HEK293 (cell line): Measurements from ENCODE around the gene CD69.

Experiments used
- CTCF ChIA-PET: fragments of 350-600 bp; formaldehyde crosslinking; extraction: SDS; loops from one replicate; lab custom pipeline; 2021; ENCODE audit warnings: antibody characterized with exemption; lab: Yijun Ruan, JAX
- POLR2A ChIA-PET: fragments of 300-600 bp; formaldehyde crosslinking; extraction: SDS; loops from one replicate; lab custom pipeline; 2020; ENCODE audit warnings: antibody characterized with exemption, inconsistent platforms; lab: Yijun Ruan, JAX
- H3K27ac ChIP-seq: fragments of 200-500 bp; sonication (Bioruptor generic); 2 replicates; pipeline ENCODE4 v1.5.1; 2014; ENCODE audit warnings: low read depth, low read length, control low read depth, inconsistent platforms; ENCODE audit errors: extremely low read depth
- H3K36me3 ChIP-seq, 2 experiments: fragments of 200-500 bp in 1 of 2; sonication (Bioruptor generic) in 1 of 2; 1 replicate in 1 of 2; 2 replicates in 1 of 2; pipeline ENCODE4 v1.5.1; 2014 to 2017; ENCODE audit warnings: inconsistent platforms in 2 of 2, low read length in 2 of 2; ENCODE audit not compliant: control insufficient read depth in 2 of 2, insufficient read depth in 1 of 2
- H3K4me1 ChIP-seq: fragments of 200-500 bp; sonication (Bioruptor generic); 2 replicates; pipeline ENCODE4 v1.5.1; 2014; ENCODE audit warnings: mild to moderate bottlenecking, low read length, inconsistent platforms; ENCODE audit not compliant: control insufficient read depth, insufficient read depth
- H3K4me3 ChIP-seq: 2 replicates; pipeline ENCODE4 v1.5.1; 2011; ENCODE audit warnings: low read depth, mild to moderate bottlenecking, control low read depth, low read length, moderate library complexity
- H3K9me3 ChIP-seq: fragments of 200-500 bp; sonication (Bioruptor generic); 2 replicates; pipeline ENCODE4 v1.5.1; 2014; ENCODE audit warnings: low read depth, low read length, inconsistent platforms; ENCODE audit not compliant: control insufficient read depth, insufficient read depth
- IKZF3 ChIP-seq: fragments of 450-650 bp; IDR thresholded peaks from 2 replicates; pipeline ENCODE4 v1.5.0; 2018; ENCODE audit warnings: missing biosample characterization, mild to moderate bottlenecking, missing genetic modification characterization, moderate library complexity
- KLF16 ChIP-seq: fragments of 450-650 bp; formaldehyde crosslinking; IDR thresholded peaks from 2 replicates; pipeline ENCODE4 v1.5.1; 2017; ENCODE audit warnings: missing biosample characterization, missing genetic modification characterization
- MZF1 ChIP-seq: fragments of 450-650 bp; formaldehyde crosslinking; IDR thresholded peaks from 2 replicates; pipeline ENCODE4 v1.5.1; 2017; ENCODE audit warnings: missing biosample characterization, missing genetic modification characterization, borderline replicate concordance
- SCRT1 ChIP-seq: fragments of 450-650 bp; formaldehyde crosslinking; IDR thresholded peaks from 2 replicates; pipeline ENCODE4 v1.5.1; 2016; ENCODE audit warnings: missing biosample characterization, missing genetic modification characterization, borderline replicate concordance
- SCRT2 ChIP-seq: fragments of 450-650 bp; formaldehyde crosslinking; IDR thresholded peaks from 2 replicates; pipeline ENCODE4 v1.5.1; 2016; ENCODE audit warnings: missing biosample characterization, missing genetic modification characterization
- SETDB1 ChIP-seq: IDR thresholded peaks from one replicate; pipeline ENCODE4 v1.6.1; 2017; ENCODE audit warnings: mild to moderate bottlenecking, low read length, moderate library complexity, mixed read lengths; ENCODE audit not compliant: insufficient read length
- ZNF112 ChIP-seq: fragments of 450-650 bp; formaldehyde crosslinking; IDR thresholded peaks from 2 replicates; pipeline ENCODE4 v1.5.0; 2017; ENCODE audit warnings: missing biosample characterization, missing genetic modification characterization
- ZNF155 ChIP-seq: fragments of 450-650 bp; formaldehyde crosslinking; IDR thresholded peaks from 2 replicates; pipeline ENCODE4 v1.5.1; 2016; ENCODE audit warnings: missing biosample characterization, missing genetic modification characterization
- ZNF292 ChIP-seq: fragments of 450-650 bp; formaldehyde crosslinking; IDR thresholded peaks from 2 replicates; pipeline ENCODE4 v1.5.1; 2016; ENCODE audit warnings: low read depth, missing biosample characterization, missing genetic modification characterization, borderline replicate concordance
- ZNF311 ChIP-seq: fragments of 450-650 bp; formaldehyde crosslinking; IDR thresholded peaks from 2 replicates; pipeline ENCODE4 v1.5.1; 2017; ENCODE audit warnings: missing biosample characterization, missing genetic modification characterization, borderline replicate concordance
- ZNF433 ChIP-seq: fragments of 450-650 bp; formaldehyde crosslinking; IDR thresholded peaks from 2 replicates; pipeline ENCODE4 v1.5.1; 2016; ENCODE audit warnings: missing biosample characterization, missing genetic modification characterization, low read depth
- ZNF473 ChIP-seq: fragments of 450-650 bp; formaldehyde crosslinking; IDR thresholded peaks from 2 replicates; pipeline ENCODE4 v1.5.1; 2017; ENCODE audit warnings: missing biosample characterization, missing genetic modification characterization
- ZNF544 ChIP-seq: fragments of 450-650 bp; formaldehyde crosslinking; IDR thresholded peaks from 2 replicates; pipeline ENCODE4 v1.5.0; 2017; ENCODE audit warnings: missing biosample characterization, missing genetic modification characterization
- ZNF571 ChIP-seq: fragments of 450-650 bp; formaldehyde crosslinking; IDR thresholded peaks from 2 replicates; pipeline ENCODE4 v1.5.0; 2017; ENCODE audit warnings: missing biosample characterization, missing genetic modification characterization
- ZNF610 ChIP-seq: fragments of 450-650 bp; formaldehyde crosslinking; IDR thresholded peaks from 2 replicates; pipeline ENCODE4 v1.5.1; 2016; ENCODE audit warnings: missing biosample characterization, missing genetic modification characterization, borderline replicate concordance
- ZNF623 ChIP-seq: fragments of 450-650 bp; formaldehyde crosslinking; IDR thresholded peaks from 2 replicates; pipeline ENCODE4 v1.5.1; 2016; ENCODE audit warnings: missing biosample characterization, missing genetic modification characterization
- ZNF629 ChIP-seq: fragments of 450-650 bp; formaldehyde crosslinking; IDR thresholded peaks from 2 replicates; pipeline ENCODE4 v1.5.1; 2017; ENCODE audit warnings: missing biosample characterization, missing genetic modification characterization
- ZNF654 ChIP-seq: fragments of 450-650 bp; formaldehyde crosslinking; IDR thresholded peaks from 2 replicates; pipeline ENCODE4 v1.5.1; 2016; ENCODE audit warnings: low read depth, missing biosample characterization, missing genetic modification characterization
- ZNF658 ChIP-seq: fragments of 450-650 bp; formaldehyde crosslinking; IDR thresholded peaks from 2 replicates; pipeline ENCODE4; 2016; ENCODE audit warnings: missing biosample characterization, missing genetic modification characterization
- ZNF660 ChIP-seq: fragments of 450-650 bp; IDR thresholded peaks from 2 replicates; pipeline ENCODE4 v1.5.1; 2018; ENCODE audit warnings: missing biosample characterization, mild to moderate bottlenecking, missing genetic modification characterization
- ZNF785 ChIP-seq: fragments of 450-650 bp; formaldehyde crosslinking; IDR thresholded peaks from 2 replicates; pipeline ENCODE4 v1.5.1; 2016; ENCODE audit warnings: missing biosample characterization, missing genetic modification characterization
- ZSCAN23 ChIP-seq: fragments of 450-650 bp; formaldehyde crosslinking; IDR thresholded peaks from 2 replicates; pipeline ENCODE4 v1.5.1; 2016; ENCODE audit warnings: missing biosample characterization, missing genetic modification characterization
- TF ChIP-seq, protein P1 (sequence below): fragments of 450-650 bp; formaldehyde crosslinking; IDR thresholded peaks from 2 replicates; pipeline ENCODE4 v1.5.1; 2016; ENCODE audit warnings: missing biosample characterization, missing genetic modification characterization
- TF ChIP-seq, protein P2 (sequence below): fragments of 450-650 bp; formaldehyde crosslinking; IDR thresholded peaks from 2 replicates; pipeline ENCODE4 v1.5.1; 2016; ENCODE audit warnings: missing biosample characterization, missing genetic modification characterization
- TF ChIP-seq, protein P3 (sequence below): fragments of 450-650 bp; formaldehyde crosslinking; IDR thresholded peaks from 2 replicates; pipeline ENCODE4 v1.5.1; 2016; ENCODE audit warnings: missing biosample characterization, missing genetic modification characterization

CD69 gene

DNA sequence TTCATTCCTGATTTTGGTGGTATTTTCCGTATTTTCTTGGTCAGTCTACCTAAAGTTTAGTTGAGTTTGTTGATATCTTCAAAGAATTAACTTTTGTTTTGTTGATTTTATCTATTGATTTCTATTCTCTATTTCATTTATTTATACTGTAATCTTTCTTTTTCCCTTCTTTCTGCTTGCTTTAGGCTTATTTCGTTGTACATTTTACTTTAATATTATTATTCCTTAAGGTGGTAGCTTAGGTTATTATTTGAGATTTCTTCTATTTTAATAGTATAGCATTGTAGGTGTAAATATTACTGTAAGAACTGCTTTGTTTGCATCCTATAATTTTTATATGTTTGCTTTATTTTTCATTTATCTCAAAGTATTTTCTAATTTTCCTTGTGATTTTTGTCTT lies 45.2 kb upstream of the CD69 start (continued):
- no peak for TF ChIP-seq ZNF571
- TF ChIP-seq IKZF3 = no peak
- no peak for TF ChIP-seq ZNF660
- no peak for TF ChIP-seq ZNF112

DNA sequence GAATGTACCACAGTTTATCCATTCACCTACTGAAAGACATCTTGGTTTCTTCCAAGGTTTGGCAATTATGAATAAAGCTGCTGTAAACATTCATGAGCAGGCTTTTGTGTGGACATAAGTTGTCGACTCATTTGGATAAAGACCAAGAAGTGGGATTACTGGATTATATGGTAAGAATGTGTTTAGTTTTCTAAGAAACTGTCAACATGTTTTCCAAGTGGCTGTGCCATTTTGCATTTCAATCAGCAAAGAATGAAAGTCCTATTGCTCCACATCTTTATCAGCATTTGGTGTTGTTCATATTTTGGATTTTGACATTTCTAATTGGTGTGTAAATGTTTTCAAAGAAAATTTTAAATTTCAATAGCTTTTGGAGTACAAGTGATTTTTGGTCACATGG lies 39.3 kb upstream of the CD69 start:
- POLR2A ChIA-PET = no interaction called here
- H3K9me3 ChIP-seq = no peaks in the 10 kb centered on the region
- H3K4me3 ChIP-seq = no peak overlapping the region
- CTCF ChIA-PET = interaction anchor here (1.0 to 6.9 kb wide), 5 partner anchors 8 to 49 kb away, joined by 3 to 99 read pairs (median 3); no protein-coding TSS in a partner anchor
- no peak for TF ChIP-seq ZNF623 (tag by site-specific recombination)
- no peak for TF ChIP-seq KLF16
- TF ChIP-seq, protein P1, sequence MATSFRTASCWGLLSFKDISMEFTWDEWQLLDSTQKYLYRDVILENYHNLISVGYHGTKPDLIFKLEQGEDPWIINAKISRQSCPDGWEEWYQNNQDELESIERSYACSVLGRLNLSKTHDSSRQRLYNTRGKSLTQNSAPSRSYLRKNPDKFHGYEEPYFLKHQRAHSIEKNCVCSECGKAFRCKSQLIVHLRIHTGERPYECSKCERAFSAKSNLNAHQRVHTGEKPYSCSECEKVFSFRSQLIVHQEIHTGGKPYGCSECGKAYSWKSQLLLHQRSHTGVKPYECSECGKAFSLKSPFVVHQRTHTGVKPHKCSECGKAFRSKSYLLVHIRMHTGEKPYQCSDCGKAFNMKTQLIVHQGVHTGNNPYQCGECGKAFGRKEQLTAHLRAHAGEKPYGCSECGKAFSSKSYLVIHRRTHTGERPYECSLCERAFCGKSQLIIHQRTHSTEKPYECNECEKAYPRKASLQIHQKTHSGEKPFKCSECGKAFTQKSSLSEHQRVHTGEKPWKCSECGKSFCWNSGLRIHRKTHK = no peak
- TF ChIP-seq ZSCAN23 (tag by site-specific recombination) = no peak
- no peak for TF ChIP-seq ZNF473 (tag by site-specific recombination)
- TF ChIP-seq SETDB1 = no peak
- TF ChIP-seq ZNF155 (tag by site-specific recombination) = no peak
- TF ChIP-seq ZNF610 (tag by site-specific recombination) = no peak
- TF ChIP-seq SCRT1 (tag by site-specific recombination) = no peak
- TF ChIP-seq MZF1 (tag by site-specific recombination) = no peak
- no peak for TF ChIP-seq ZNF785 (tag by site-specific recombination)
- TF ChIP-seq, protein P2, sequence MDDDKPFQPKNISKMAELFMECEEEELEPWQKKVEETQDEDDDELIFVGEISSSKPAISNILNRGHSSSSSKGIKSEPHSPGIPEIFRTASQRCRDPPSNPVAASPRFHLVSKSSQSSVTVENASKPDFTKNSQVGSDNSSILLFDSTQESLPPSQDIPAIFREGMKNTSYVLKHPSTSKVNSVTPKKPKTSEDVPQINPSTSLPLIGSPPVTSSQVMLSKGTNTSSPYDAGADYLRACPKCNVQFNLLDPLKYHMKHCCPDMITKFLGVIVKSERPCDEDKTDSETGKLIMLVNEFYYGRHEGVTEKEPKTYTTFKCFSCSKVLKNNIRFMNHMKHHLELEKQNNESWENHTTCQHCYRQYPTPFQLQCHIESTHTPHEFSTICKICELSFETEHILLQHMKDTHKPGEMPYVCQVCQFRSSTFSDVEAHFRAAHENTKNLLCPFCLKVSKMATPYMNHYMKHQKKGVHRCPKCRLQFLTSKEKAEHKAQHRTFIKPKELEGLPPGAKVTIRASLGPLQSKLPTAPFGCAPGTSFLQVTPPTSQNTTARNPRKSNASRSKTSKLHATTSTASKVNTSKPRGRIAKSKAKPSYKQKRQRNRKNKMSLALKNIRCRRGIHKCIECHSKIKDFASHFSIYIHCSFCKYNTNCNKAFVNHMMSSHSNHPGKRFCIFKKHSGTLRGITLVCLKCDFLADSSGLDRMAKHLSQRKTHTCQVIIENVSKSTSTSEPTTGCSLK (tag by site-specific recombination) = no peak
- TF ChIP-seq ZNF433 (tag by site-specific recombination) = no peak
- no peak for TF ChIP-seq ZNF311
- TF ChIP-seq ZNF292 (tag by site-specific recombination) = no peak
- no peaks in the 10 kb centered on the region for H3K4me1 ChIP-seq
- no peaks in the 10 kb centered on the region for H3K36me3 ChIP-seq
- H3K27ac ChIP-seq = no peak overlapping the region

DNA sequence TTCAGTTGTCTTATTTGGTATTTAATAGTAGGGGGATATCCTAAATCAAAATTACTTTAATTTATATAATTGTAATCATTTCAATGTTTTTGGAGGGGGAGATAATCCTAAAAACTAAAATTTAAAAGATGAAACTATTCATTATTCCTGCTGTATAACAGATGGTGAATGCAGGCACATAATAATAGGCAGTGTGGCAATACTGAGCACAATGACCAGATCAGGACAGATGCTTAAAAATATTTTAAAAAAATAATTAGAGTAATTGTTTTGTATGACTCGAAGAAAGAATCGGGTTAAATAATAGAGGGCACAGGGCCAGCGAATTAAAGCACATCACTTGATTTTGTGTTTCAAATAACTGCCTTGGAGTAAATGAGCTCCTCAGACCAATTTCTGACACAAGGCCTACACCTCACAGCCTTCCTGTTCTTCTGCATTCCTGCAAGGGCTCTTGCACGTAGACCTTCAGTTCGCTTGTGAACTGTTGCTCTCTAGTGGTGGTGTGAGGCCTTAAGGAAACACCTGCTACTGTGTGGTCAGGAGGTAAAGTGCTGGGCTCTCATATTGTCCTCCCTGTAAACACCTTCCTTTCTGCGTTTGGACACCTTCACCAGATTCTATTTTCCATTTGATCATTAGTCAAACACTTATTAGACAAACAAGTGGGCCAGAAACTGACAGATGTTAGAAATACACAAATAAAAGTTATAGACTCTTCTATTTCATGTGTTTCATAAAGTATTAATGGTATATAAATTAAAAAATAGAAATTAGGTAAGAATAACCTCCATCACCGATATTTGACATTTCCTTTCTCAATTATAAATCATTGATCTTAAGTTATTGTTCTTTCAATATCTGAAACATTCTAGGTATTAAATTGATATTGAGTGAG lies 37.3 kb upstream of the CD69 start:
- CTCF ChIA-PET = interaction anchor here (0.6 to 6.9 kb wide), 7 partner anchors 10 to 212 kb away, joined by 3 to 99 read pairs (median 4); no protein-coding TSS in a partner anchor
- no peaks in the 10 kb centered on the region for H3K4me1 ChIP-seq
- POLR2A ChIA-PET = no interaction called here

More for the DNA sequence above, 37.3 kb upstream of the CD69 start:
- no peak overlapping the region for H3K27ac ChIP-seq
- 0 out of 2 replicates have a peak, but pooled peaks have one; percentile 33 for TF ChIP-seq SCRT2 (tag by site-specific recombination)
- TF ChIP-seq ZNF629 = no peak
- TF ChIP-seq, protein P3, sequence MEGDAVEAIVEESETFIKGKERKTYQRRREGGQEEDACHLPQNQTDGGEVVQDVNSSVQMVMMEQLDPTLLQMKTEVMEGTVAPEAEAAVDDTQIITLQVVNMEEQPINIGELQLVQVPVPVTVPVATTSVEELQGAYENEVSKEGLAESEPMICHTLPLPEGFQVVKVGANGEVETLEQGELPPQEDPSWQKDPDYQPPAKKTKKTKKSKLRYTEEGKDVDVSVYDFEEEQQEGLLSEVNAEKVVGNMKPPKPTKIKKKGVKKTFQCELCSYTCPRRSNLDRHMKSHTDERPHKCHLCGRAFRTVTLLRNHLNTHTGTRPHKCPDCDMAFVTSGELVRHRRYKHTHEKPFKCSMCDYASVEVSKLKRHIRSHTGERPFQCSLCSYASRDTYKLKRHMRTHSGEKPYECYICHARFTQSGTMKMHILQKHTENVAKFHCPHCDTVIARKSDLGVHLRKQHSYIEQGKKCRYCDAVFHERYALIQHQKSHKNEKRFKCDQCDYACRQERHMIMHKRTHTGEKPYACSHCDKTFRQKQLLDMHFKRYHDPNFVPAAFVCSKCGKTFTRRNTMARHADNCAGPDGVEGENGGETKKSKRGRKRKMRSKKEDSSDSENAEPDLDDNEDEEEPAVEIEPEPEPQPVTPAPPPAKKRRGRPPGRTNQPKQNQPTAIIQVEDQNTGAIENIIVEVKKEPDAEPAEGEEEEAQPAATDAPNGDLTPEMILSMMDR (tag by site-specific recombination) = peak; percentile 75
- TF ChIP-seq ZNF658 (tag by site-specific recombination) = no peak
- peak; percentile 58 for TF ChIP-seq ZNF654 (tag by site-specific recombination)
- TF ChIP-seq ZNF544 (tag by site-specific recombination) = no peak
- H3K36me3 ChIP-seq = no peaks in the 10 kb centered on the region
- H3K9me3 ChIP-seq = no peaks in the 10 kb centered on the region
- H3K4me3 ChIP-seq = no peak overlapping the region
